ENCODE measurements around the gene UNC79. TPM values are rescaled to one million over a fixed set of nuclear protein-coding genes. Genes with fewer than 3 reads are reported as not detected.

UNC79 gene
- total RNA-seq, 1 experiment from 2014 or later, result not detected

- peak; percentile 8 for DNase-seq
- no peaks in the 10 kb centered on the region for H3K4me1 Mint-ChIP-seq (ENCODE audit: low read depth, unreplicated experiment)
- no peak overlapping the region for H3K27ac Mint-ChIP-seq (ENCODE audit: unreplicated experiment)
- H3K36me3 Mint-ChIP-seq (ENCODE audit: insufficient read depth, unreplicated experiment), result no peaks in the 10 kb centered on the region
- CTCF ChIA-PET, result no interaction called here
- H3K4me3 Mint-ChIP-seq (ENCODE audit: low read depth, unreplicated experiment), result no peak overlapping the region
- intact Hi-C loops (cut with micrococcal nuclease; ENCODE audit: unreplicated experiment), result no loop called here
- H3K9me3 Mint-ChIP-seq (ENCODE audit: low read depth, unreplicated experiment), result no peaks in the 10 kb centered on the region
- no peak for TF ChIP-seq CTCF (IDR thresholded peaks at IDR 0.05; ENCODE audit: unreplicated experiment)
- peaks cover 70% of the 10 kb centered on the region for H3K27me3 Mint-ChIP-seq (ENCODE audit: unreplicated experiment)
- no TSS peak for BruUV-seq (replicated peaks)
These were observed 107.7 kb downstream of the UNC79 start for GRCh38 chr14:93538413-93538812.

DNA sequence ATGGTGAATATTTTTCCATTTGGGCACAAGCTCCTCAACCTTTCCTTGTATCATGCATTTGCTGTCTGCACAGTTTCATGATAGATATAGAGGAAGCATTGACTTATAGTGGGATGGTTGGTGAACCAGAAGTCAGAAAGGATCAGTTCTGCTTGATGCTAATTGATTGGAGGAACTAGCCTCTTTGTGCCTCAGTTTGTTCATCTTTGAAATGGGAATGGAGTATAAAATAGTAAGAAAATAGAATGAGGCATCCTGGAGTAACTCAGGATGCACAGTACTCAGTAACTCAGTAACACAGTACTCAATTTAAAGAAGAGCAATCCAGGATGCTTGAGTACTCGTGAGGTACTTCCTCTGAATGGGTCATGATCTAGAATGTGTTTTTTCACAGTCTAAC lies 109.5 kb downstream of the UNC79 start:
- no peak overlapping the region for H3K27ac Mint-ChIP-seq (ENCODE audit: unreplicated experiment)
- no TSS peak for BruUV-seq (replicated peaks)
- CTCF ChIA-PET, result interaction anchor here (0.6 kb wide), 1 partner anchor 8 kb away, joined by 3 read pairs; no protein-coding TSS in a partner anchor
- H3K9me3 Mint-ChIP-seq (ENCODE audit: low read depth, unreplicated experiment), result no peaks in the 10 kb centered on the region
- TF ChIP-seq CTCF (IDR thresholded peaks at IDR 0.05; ENCODE audit: unreplicated experiment), result no peak
- no peaks in the 10 kb centered on the region for H3K36me3 Mint-ChIP-seq (ENCODE audit: insufficient read depth, unreplicated experiment)
- intact Hi-C loops (cut with micrococcal nuclease; ENCODE audit: unreplicated experiment), result loop anchor here (5.0 kb wide), 1 partner anchor 333 kb away; the partner anchor contains the start of genes GON7 and UBR7
- no peak for DNase-seq
- no peak overlapping the region for H3K4me3 Mint-ChIP-seq (ENCODE audit: low read depth, unreplicated experiment)
- H3K27me3 Mint-ChIP-seq (ENCODE audit: unreplicated experiment), result peaks cover 70% of the 10 kb centered on the region
- H3K4me1 Mint-ChIP-seq (ENCODE audit: low read depth, unreplicated experiment), result no peaks in the 10 kb centered on the region

- no peaks in the 10 kb centered on the region for H3K36me3 Mint-ChIP-seq (ENCODE audit: insufficient read depth, unreplicated experiment)
- H3K27me3 Mint-ChIP-seq (ENCODE audit: unreplicated experiment), result peaks cover 49% of the 10 kb centered on the region
- H3K27ac Mint-ChIP-seq (ENCODE audit: unreplicated experiment), result no peak overlapping the region
- H3K4me3 Mint-ChIP-seq (ENCODE audit: low read depth, unreplicated experiment), result no peak overlapping the region
- CTCF ChIA-PET, result no interaction called here
- no peaks in the 10 kb centered on the region for H3K9me3 Mint-ChIP-seq (ENCODE audit: low read depth, unreplicated experiment)
- H3K4me1 Mint-ChIP-seq (ENCODE audit: low read depth, unreplicated experiment), result no peaks in the 10 kb centered on the region
- BruUV-seq (replicated peaks), result no TSS peak
- intact Hi-C loops (cut with micrococcal nuclease; ENCODE audit: unreplicated experiment), result loop anchor here (2.0 to 5.0 kb wide), 2 partner anchors 309 to 336 kb away; partner anchors contain the start of genes GON7 and UBR7
- DNase-seq, result no peak
- TF ChIP-seq CTCF (IDR thresholded peaks at IDR 0.05; ENCODE audit: unreplicated experiment), result no peak
These were observed 113.0 kb downstream of the UNC79 start for GRCh38 chr14:93543766-93544165.

DNA sequence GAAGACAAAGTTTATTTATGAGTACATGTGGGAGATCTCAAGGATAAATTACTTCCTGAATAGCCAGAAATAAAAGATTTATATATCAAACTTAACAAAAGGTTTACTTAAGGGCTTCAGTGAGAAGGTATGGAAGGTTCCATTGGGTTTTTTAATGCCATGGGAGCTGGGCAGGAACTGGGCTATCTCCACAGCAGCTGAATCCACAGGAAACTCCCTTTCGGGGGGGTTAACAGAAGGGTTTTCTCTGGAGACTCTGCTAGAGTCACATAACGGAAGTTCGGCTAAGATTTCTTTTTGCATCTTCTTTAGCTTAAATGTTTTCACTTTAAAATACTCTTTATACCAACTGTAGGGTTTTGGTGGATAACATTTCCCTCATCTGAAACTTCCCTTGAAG lies 113.5 kb downstream of the UNC79 start:
- H3K27ac Mint-ChIP-seq (ENCODE audit: unreplicated experiment), result no peak overlapping the region
- H3K4me3 Mint-ChIP-seq (ENCODE audit: low read depth, unreplicated experiment), result no peak overlapping the region
- TF ChIP-seq CTCF (IDR thresholded peaks at IDR 0.05; ENCODE audit: unreplicated experiment), result no peak
- H3K36me3 Mint-ChIP-seq (ENCODE audit: insufficient read depth, unreplicated experiment), result no peaks in the 10 kb centered on the region
- DNase-seq, result no peak
- peaks cover 49% of the 10 kb centered on the region for H3K27me3 Mint-ChIP-seq (ENCODE audit: unreplicated experiment)
- no TSS peak for BruUV-seq (replicated peaks)
- intact Hi-C loops (cut with micrococcal nuclease; ENCODE audit: unreplicated experiment), result loop anchor here (5.0 kb wide), 1 partner anchor 337 kb away; the partner anchor contains the start of genes GON7 and UBR7
- CTCF ChIA-PET, result no interaction called here
- H3K4me1 Mint-ChIP-seq (ENCODE audit: low read depth, unreplicated experiment), result no peaks in the 10 kb centered on the region
- H3K9me3 Mint-ChIP-seq (ENCODE audit: low read depth, unreplicated experiment), result no peaks in the 10 kb centered on the region
